Measurements from ENCODE around the gene CNPY1. TPM values are rescaled to one million over a fixed set of nuclear protein-coding genes. Genes with fewer than 3 reads are reported as not detected.

The CNPY1 gene
- polyA plus RNA-seq, 1 experiment, result not detected

DNA sequence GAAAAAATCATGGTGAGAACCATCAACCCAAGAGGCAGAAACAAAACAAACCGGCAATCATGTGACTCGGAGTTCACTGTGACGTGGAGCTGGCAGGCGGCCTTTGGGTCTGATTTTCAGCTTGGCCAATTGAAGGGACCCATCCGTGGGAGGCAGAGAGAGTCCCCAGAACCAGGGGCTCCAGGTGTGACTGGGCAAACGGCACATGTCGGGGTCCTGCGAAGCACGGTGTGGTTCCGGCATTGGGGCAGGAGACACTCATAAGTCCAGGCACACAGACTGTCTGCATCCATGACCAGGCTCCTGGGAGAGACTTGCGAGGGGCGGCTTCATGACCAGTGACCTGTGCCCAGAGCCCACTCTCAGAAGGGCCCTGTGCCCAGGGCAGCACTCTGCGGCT lies 12.6 kb upstream of the CNPY1 start:
- POLR2A ChIA-PET, result no interaction called here
- Histone ChIP-seq H3K27me3 (ENCODE audit: control insufficient read depth, insufficient read depth, low read length) (no peaks in the 10 kb centered on the region), H3K9me3 (ENCODE audit: control insufficient read depth, insufficient read depth, low read length) (no peaks in the 10 kb centered on the region; the same call in 1 of the 2 replicates), H3K4me3 (ENCODE audit: low read depth, low read length) (no peak overlapping the region), H3K27ac (ENCODE audit: low read depth, low read length) (no peak overlapping the region)
- CTCF ChIA-PET, result interaction anchor here (1.0 kb wide), 1 partner anchor 40 kb away, joined by 4 read pairs; no protein-coding TSS in a partner anchor
- DNase-seq (ENCODE audit: low read depth, low spot score), result no peak
- no peak for TF ChIP-seq CTCF (IDR thresholded peaks at IDR 0.05; ENCODE audit: low read depth, low read length)

- Histone ChIP-seq H3K9me3 (ENCODE audit: control insufficient read depth, insufficient read depth, low read length) (no peaks in the 10 kb centered on the region; the same call in 1 of the 2 replicates), H3K4me3 (ENCODE audit: low read depth, low read length) (no peak overlapping the region), H3K27ac (ENCODE audit: low read depth, low read length) (no peak overlapping the region), H3K27me3 (ENCODE audit: control insufficient read depth, insufficient read depth, low read length) (no peaks in the 10 kb centered on the region)
- TF ChIP-seq CTCF (IDR thresholded peaks at IDR 0.05; ENCODE audit: low read depth, low read length), result no peak
- CTCF ChIA-PET, result no interaction called here
- POLR2A ChIA-PET, result no interaction called here
- DNase-seq (ENCODE audit: low read depth, low spot score), result no peak
Measured at GRCh38 chr7:155558351-155558750, 12.0 kb upstream of the CNPY1 start.

- DNase-seq (ENCODE audit: low read depth, low spot score), result no peak
- no peak overlapping the region for H3K4me3 ChIP-seq (ENCODE audit: low read depth, low read length)
- no peak for TF ChIP-seq CTCF (IDR thresholded peaks at IDR 0.05; ENCODE audit: low read depth, low read length)
- ChIA-PET POLR2A (no interaction called here), CTCF (no interaction called here)
- no peak overlapping the region for H3K27ac ChIP-seq (ENCODE audit: low read depth, low read length)
- H3K27me3 ChIP-seq (ENCODE audit: control insufficient read depth, insufficient read depth, low read length), result no peaks in the 10 kb centered on the region
- H3K9me3 ChIP-seq (ENCODE audit: control insufficient read depth, insufficient read depth, low read length), result no peaks in the 10 kb centered on the region; the same call in 1 of the 2 replicates
Measured at GRCh38 chr7:155557778-155558177, 11.4 kb upstream of the CNPY1 start.

DNA sequence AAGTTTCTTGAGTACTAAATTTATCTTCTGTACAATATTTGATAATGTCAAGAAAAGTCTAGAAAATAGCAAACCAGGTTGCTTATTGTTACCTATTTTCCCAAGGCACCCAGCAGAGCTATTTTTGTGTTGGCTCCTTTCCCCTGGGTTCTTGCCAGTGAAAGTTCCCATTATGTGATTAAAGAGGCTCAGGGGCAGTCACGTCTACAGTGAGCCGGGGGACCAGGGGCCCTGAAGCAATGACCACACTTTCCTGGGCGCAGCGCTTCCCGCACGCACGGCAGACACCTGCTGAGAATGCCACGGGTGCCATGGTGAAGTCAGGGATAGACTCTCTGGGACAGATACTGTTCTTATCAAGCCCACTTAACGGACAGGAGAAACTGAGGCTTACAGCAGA lies 10.4 kb upstream of the CNPY1 start:
- ChIA-PET CTCF (no interaction called here), POLR2A (no interaction called here)
- H3K4me3 ChIP-seq (ENCODE audit: low read depth, low read length), result no peak overlapping the region
- no peak overlapping the region for H3K27ac ChIP-seq (ENCODE audit: low read depth, low read length)
- H3K27me3 ChIP-seq (ENCODE audit: control insufficient read depth, insufficient read depth, low read length), result no peaks in the 10 kb centered on the region
- no peak for DNase-seq (ENCODE audit: low read depth, low spot score)
- TF ChIP-seq CTCF (IDR thresholded peaks at IDR 0.05; ENCODE audit: low read depth, low read length), result no peak
- no peaks in the 10 kb centered on the region; the same call in 1 of the 2 replicates for H3K9me3 ChIP-seq (ENCODE audit: control insufficient read depth, insufficient read depth, low read length)

GRCh38 chr7:155555116-155555695 lies 8.8 kb upstream of the CNPY1 start:
- no peak for DNase-seq (ENCODE audit: low read depth, low spot score)
- Histone ChIP-seq H3K9me3 (ENCODE audit: control insufficient read depth, insufficient read depth, low read length) (no peaks in the 10 kb centered on the region; the same call in 1 of the 2 replicates), H3K27me3 (ENCODE audit: control insufficient read depth, insufficient read depth, low read length) (no peaks in the 10 kb centered on the region), H3K27ac (ENCODE audit: low read depth, low read length) (no peak overlapping the region), H3K4me3 (ENCODE audit: low read depth, low read length) (no peak overlapping the region)
- ChIA-PET CTCF (no interaction called here), POLR2A (no interaction called here)
- no peak for TF ChIP-seq CTCF (IDR thresholded peaks at IDR 0.05; ENCODE audit: low read depth, low read length)

Data from AG04450 (cell line).